ES-I3 (cell line): ENCODE data around the gene ITGA2.

Experiments
- H3K36me3 ChIP-seq: 2 replicates; pipeline ENCODE4 v1.6.1; 2013; ENCODE audit warnings: mild to moderate bottlenecking, low read length, control low read depth, moderate library complexity; ENCODE audit not compliant: insufficient read depth
- H3K4me1 ChIP-seq: 2 replicates; pipeline ENCODE4 v1.6.1; 2013; ENCODE audit warnings: mild to moderate bottlenecking, control low read depth, low read length; ENCODE audit not compliant: insufficient read depth
- H3K9ac ChIP-seq: 2 replicates; pipeline ENCODE4 v1.6.1; 2013; ENCODE audit warnings: low read depth, mild to moderate bottlenecking, low read length, moderate library complexity
- H3K9me3 ChIP-seq: 2 replicates; pipeline ENCODE4 v1.6.1; 2013; ENCODE audit warnings: mild to moderate bottlenecking, low read length, moderate library complexity; ENCODE audit not compliant: control insufficient read depth, insufficient read depth

The ITGA2 gene

DNA sequence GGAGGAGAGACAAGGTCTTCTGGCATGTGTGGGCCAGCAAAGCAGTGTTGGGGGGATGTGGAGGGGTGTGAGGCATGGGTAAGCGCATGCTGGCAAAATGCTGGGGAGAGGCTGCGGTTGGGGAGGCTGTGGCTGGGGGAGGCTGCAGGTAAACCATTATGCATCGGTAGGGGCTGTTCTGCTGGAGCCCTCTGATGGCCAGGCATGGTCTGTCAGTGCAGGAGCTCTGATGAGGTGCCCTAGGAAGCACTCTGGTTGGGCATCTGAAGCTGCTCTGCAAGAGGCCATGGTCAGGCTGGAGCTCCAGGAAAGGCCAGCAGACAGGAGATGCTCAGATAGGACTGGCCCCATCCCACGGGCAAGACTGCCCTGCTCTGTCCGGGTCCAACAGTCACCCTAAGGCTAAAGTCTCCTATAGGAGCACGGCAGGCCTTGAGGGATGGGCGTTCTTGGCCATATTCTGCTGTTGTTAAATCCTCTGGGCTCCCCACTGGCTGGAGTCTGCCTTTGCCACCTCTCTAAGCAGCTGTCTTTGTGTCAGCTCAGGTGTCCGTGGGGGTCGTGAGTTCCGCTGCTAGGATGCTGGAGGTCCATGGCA lies 28.7 kb downstream of the ITGA2 start:
- Histone ChIP-seq H3K4me1 (no peaks in the 10 kb centered on the region), H3K9ac (no peak overlapping the region), H3K9me3 (no peaks in the 10 kb centered on the region), H3K36me3 (no peaks in the 10 kb centered on the region)

- H3K9me3 ChIP-seq = no peaks in the 10 kb centered on the region
- no peaks in the 10 kb centered on the region for H3K36me3 ChIP-seq
- no peak overlapping the region for H3K9ac ChIP-seq
- H3K4me1 ChIP-seq = no peaks in the 10 kb centered on the region
Observed at GRCh38 chr5:53019320-53019719, 30.2 kb downstream of the ITGA2 start.

DNA sequence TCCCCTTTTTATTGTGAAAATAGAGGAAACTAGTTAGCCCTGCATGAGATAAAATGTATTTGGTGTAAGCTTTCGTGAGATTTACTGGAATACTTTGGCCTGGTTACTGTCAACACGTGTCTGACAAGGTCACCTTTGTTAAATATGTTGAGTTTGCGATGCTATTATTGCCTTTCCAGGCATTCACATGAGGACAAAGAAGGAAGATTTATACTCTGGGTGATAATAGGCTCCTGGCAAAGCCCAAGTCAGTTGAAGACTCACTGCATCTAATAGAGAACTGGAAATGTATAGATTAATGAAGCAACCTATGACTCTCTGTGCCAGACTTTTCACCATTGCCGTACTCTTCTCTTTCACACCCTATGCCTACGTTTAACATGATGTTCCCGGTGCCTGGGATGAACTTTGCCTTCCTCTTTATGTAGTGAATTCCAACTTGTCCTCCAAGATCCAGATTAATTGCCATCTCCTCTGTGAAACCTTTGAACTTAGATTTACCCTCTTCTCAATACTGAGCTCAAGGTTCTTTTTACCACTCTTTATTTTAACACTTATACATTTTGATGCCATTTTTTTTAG lies 33.9 kb downstream of the ITGA2 start:
- H3K9ac ChIP-seq = no peak overlapping the region
- H3K36me3 ChIP-seq = no peaks in the 10 kb centered on the region
- H3K4me1 ChIP-seq = no peaks in the 10 kb centered on the region
- no peaks in the 10 kb centered on the region for H3K9me3 ChIP-seq

- Histone ChIP-seq H3K36me3 (no peaks in the 10 kb centered on the region), H3K9ac (no peak overlapping the region), H3K4me1 (no peaks in the 10 kb centered on the region), H3K9me3 (no peaks in the 10 kb centered on the region)
Observed at GRCh38 chr5:53023969-53024368, 34.8 kb downstream of the ITGA2 start.

DNA sequence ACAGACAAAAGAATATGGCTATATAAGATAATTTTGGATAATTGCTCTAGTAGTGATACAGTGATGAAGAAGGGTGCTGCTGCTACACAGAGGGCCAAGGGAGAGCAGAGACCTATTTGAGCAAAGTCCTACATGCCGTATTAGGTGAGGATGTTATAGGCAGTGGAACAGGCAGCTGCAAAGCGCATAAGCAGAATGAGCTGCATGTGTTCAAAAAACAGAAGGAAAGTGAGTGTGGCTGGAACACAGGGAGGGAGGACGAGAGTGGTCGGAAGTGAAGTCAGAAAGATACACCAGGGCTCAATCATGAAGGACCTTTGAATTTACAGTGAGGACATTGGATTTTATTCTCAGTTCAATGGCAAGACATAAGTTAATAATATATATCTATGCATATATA lies 35.4 kb downstream of the ITGA2 start:
- H3K9ac ChIP-seq = no peak overlapping the region
- no peaks in the 10 kb centered on the region for H3K36me3 ChIP-seq
- no peaks in the 10 kb centered on the region for H3K4me1 ChIP-seq
- no peaks in the 10 kb centered on the region for H3K9me3 ChIP-seq

GRCh38 chr5:53025487-53025886 lies 36.3 kb downstream of the ITGA2 start:
- Histone ChIP-seq H3K36me3 (no peaks in the 10 kb centered on the region), H3K9ac (no peak overlapping the region), H3K4me1 (no peaks in the 10 kb centered on the region), H3K9me3 (no peaks in the 10 kb centered on the region)

DNA sequence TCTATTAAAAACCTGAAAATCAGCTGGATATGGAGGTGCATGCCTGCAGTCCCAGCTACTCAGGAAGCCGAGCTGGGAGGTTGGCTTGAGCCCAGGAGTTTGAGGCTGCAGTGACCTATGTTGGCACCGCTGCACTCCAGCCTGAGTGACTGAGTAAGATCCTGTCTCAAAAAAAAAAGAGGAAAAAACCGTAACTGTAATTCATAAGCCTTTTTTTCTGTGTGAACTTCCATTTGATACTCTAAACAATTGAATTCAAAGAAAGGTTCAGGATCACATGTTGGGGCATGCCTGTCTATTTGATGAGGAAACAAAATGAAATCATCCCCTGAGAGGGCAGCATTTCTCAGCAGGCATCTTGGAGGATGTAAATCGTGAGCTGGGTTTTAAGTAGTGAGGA lies 38.8 kb downstream of the ITGA2 start:
- Histone ChIP-seq H3K9me3 (no peaks in the 10 kb centered on the region), H3K9ac (no peak overlapping the region), H3K4me1 (peaks cover 5% of the 10 kb centered on the region), H3K36me3 (no peaks in the 10 kb centered on the region)

DNA sequence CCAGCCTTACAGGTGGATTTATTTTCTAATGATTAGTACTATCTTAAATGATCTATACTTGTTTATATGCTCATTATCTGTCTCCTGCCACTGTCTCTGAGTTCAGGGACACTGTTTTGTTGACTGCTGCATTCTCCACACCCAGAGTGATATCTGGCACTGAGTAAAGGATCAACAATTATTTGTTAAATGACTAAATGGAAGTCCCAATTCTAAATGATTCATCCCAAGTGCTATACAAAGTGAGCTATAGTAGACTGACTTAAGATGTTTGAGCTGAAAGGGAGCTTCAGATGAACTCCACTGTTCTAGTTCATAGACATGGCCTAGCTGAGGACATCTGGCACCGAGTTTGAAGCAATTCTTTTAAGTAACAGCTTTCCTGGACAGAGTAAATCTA lies 40.5 kb downstream of the ITGA2 start:
- no peak overlapping the region for H3K9ac ChIP-seq
- H3K4me1 ChIP-seq = peaks cover 5% of the 10 kb centered on the region
- H3K36me3 ChIP-seq = no peaks in the 10 kb centered on the region
- H3K9me3 ChIP-seq = no peaks in the 10 kb centered on the region

DNA sequence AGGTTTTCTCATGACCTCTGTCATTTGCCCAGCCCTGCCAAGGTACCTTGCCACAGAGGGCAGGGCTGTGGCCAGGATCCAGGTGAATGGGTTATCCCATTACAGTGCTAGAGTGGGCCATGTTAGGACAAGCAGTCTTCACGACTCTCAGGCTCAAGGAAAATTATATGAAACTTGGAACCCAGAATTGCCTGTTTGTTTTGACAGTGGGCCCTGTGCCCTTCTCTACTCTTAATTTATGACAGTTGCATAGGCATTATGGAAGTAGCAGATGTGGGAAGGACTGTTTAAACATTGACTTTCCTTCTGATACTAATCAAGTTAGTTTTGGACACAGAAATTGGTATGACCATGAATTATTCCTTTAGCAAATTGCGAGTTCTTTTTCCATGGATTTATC lies 41.7 kb downstream of the ITGA2 start:
- peaks cover 5% of the 10 kb centered on the region for H3K4me1 ChIP-seq

DNA sequence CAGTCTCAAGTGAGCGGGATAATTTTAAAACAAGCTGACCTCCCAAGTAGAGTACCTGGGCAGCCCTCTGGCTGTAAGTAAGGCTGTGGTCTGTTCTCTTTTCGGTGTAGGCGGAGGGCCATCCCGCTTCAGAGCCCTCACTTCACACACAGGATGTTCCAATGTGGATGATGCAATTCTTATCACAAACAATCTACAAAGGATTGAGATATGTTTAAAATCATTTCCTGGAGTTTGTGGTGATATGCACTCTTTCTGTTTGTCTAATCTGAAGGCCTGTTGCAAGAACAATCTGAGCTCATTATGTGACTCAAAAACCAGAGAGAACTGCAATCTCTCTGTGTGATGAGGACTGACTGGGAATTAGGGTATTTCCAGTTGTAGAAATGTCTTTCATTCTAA lies 42.5 kb downstream of the ITGA2 start:
- Histone ChIP-seq H3K9ac (no peak overlapping the region), H3K36me3 (no peaks in the 10 kb centered on the region), H3K4me1 (peaks cover 5% of the 10 kb centered on the region), H3K9me3 (no peaks in the 10 kb centered on the region)

More for the DNA sequence above, 41.7 kb downstream of the ITGA2 start:
- H3K36me3 ChIP-seq = no peaks in the 10 kb centered on the region
- H3K9ac ChIP-seq = no peak overlapping the region
- H3K9me3 ChIP-seq = no peaks in the 10 kb centered on the region

DNA sequence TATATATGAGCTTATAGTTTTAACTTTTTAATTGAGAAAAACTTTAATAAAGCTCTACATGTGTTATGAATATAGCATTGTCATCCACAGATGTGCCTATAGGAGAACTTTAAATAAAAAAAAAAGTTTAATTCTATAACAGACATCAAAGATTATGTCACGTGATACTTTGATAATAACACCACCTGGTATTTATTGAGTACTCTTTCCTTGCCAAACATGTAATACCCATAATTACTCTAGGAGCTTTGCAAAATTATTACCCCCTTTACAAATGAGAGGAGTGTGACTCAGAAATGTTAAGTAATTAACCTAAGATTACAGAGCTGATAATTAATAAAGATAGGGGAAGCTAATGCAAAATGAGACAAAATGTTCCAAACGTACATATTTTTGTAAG lies 43.0 kb downstream of the ITGA2 start:
- Histone ChIP-seq H3K36me3 (no peaks in the 10 kb centered on the region), H3K4me1 (peaks cover 5% of the 10 kb centered on the region), H3K9me3 (no peaks in the 10 kb centered on the region), H3K9ac (no peak overlapping the region)

DNA sequence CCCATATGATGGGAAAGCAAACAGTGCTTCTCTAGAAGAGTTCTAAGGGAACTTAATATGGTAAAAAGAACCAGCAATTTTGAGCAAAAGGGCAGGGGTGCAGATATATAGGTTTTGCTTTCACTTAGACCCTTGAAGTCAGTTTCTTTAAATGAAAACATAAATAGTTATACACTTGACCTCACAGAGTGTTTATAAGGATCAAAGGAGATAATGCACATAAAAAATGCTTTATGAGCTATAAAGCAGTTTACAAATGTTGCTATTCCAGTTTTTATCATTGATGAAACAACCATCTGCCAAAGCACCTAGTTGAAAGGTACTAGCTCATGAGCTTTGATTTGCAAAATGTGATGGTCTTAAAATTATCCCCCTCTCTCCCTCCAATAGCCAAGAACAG lies 45.7 kb downstream of the ITGA2 start:
- H3K9ac ChIP-seq = no peak overlapping the region
- H3K4me1 ChIP-seq = peaks cover 5% of the 10 kb centered on the region
- H3K36me3 ChIP-seq = no peaks in the 10 kb centered on the region
- no peaks in the 10 kb centered on the region for H3K9me3 ChIP-seq

GRCh38 chr5:53035868-53036381 lies 46.8 kb downstream of the ITGA2 start:
- no peaks in the 10 kb centered on the region for H3K9me3 ChIP-seq
- no peaks in the 10 kb centered on the region for H3K36me3 ChIP-seq
- peaks cover 5% of the 10 kb centered on the region for H3K4me1 ChIP-seq
- H3K9ac ChIP-seq = no peak overlapping the region

DNA sequence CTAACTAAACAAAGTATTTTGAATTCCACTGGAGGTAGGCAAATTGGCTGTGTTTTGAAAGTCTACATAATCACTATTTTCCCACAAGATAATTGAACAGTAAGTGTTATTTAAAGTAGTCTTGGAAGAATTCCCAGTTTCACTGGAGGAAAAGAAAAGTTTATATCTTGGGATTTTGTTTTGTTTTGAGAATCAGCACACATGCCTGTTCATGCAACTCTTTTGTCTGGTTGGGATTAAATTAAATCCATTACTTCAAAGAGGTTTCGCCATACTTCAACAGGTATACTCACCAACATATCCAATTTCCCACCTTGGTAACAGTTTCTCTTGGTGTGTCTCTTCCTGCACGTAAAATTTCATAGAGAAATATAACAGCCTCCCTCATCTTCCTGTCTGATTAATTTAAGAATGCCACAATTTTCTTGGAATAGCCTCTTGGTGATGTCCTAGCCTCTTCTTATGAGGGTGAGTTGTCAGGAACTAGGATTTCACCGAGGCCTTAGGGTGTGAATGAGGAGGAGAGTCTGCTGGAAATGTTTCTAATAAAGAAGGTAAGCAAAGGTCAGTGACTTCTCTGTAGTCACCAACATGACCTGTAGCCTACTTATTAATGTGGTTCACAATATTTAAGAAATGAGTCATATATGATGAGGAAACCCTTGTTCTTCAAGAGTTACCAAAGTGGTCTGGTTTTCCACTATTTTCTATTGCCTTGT lies 48.1 kb downstream of the ITGA2 start:
- Histone ChIP-seq H3K9me3 (no peaks in the 10 kb centered on the region), H3K4me1 (no peaks in the 10 kb centered on the region), H3K9ac (no peak overlapping the region), H3K36me3 (no peaks in the 10 kb centered on the region)
